CD14-positive monocyte (primary cell): ENCODE data around the gene ROBO2. TPM values are rescaled to one million over a fixed set of nuclear protein-coding genes. Genes with fewer than 3 reads are reported as not detected.

Experiments used
- DNase-seq, 3 donors: peaks; one replicate each; pipeline ENCODE4 v3.0.0-alpha.2; 2011 to 2022
- H2AFZ ChIP-seq: 2 replicates; pipeline ENCODE4 v1.6.0; 2012; ENCODE audit warnings: mild to moderate bottlenecking, low read depth, low read length, inconsistent platforms; ENCODE audit not compliant: insufficient read depth, poor library complexity, severe bottlenecking
- H3K27ac ChIP-seq, 2 donors: 1 replicate in 1 of 2; 2 replicates in 1 of 2; pipeline ENCODE4 v1.5.1; 2012 to 2013; ENCODE audit warnings: low read length in 2 of 2, control low read depth in 1 of 2, inconsistent platforms in 1 of 2, low read depth in 1 of 2, mild to moderate bottlenecking in 1 of 2
- H3K27me3 ChIP-seq, 2 donors: one replicate each; pipeline versions ENCODE4 v1.6.0 to v1.6.1; 2011 to 2013; ENCODE audit warnings: low read length in 2 of 2; ENCODE audit not compliant: control insufficient read depth in 2 of 2, insufficient read depth in 2 of 2
- H3K36me3 ChIP-seq, 2 donors: replicated peaks in 1 of 2; 1 replicate in 1 of 2; 2 replicates in 1 of 2; pipeline versions ENCODE4 v1.5.1 to v1.6.1; 2012 to 2013; ENCODE audit warnings: low read length in 2 of 2, control low read depth in 1 of 2, inconsistent platforms in 1 of 2, mild to moderate bottlenecking in 1 of 2; ENCODE audit not compliant: insufficient read depth in 2 of 2, control insufficient read depth in 1 of 2
- H3K4me1 ChIP-seq, 2 donors: 1 replicate in 1 of 2; 2 replicates in 1 of 2; pipeline versions ENCODE4 v1.5.1 to v1.6.1; 2012 to 2013; ENCODE audit warnings: low read length in 2 of 2, control low read depth in 1 of 2, inconsistent platforms in 1 of 2, mild to moderate bottlenecking in 1 of 2, moderate library complexity in 1 of 2; ENCODE audit not compliant: insufficient read depth in 2 of 2, control insufficient read depth in 1 of 2
- H3K4me2 ChIP-seq: replicated peaks from 2 replicates; pipeline ENCODE3; 2012; ENCODE audit warnings: low read length, moderate library complexity, mild to moderate bottlenecking; ENCODE audit not compliant: poor library complexity, severe bottlenecking; ENCODE audit errors: extremely low read depth
- H3K4me3 ChIP-seq, 3 experiments: fragments of 200-600 bp in 1 of 3; sonication (generic) in 1 of 3; replicated peaks in 1 of 3; 1 replicate in 2 of 3; 2 replicates in 1 of 3; pipeline ENCODE4 v1.5.1; 2011 to 2013; ENCODE audit warnings: low read length in 3 of 3, mild to moderate bottlenecking in 3 of 3, control low read depth in 2 of 3, low read depth in 2 of 3, inconsistent platforms in 1 of 3, moderate library complexity in 1 of 3
- H3K79me2 ChIP-seq: 2 replicates; pipeline ENCODE4 v1.6.0; 2012; ENCODE audit warnings: mild to moderate bottlenecking, control low read depth, inconsistent platforms, low read length, moderate library complexity; ENCODE audit not compliant: insufficient read depth
- H3K9ac ChIP-seq: 2 replicates; pipeline ENCODE4 v1.6.0; 2017; ENCODE audit warnings: low read length, mild to moderate bottlenecking; ENCODE audit not compliant: insufficient read depth, poor library complexity, severe bottlenecking
- H3K9me3 ChIP-seq, 2 donors: replicated peaks in 1 of 2; 1 replicate in 1 of 2; 2 replicates in 1 of 2; pipeline versions ENCODE4 v1.5.1 to v1.6.1; 2012 to 2013; ENCODE audit warnings: low read length in 2 of 2, control low read depth in 1 of 2; ENCODE audit not compliant: control insufficient read depth in 1 of 2, insufficient read depth in 1 of 2
- H4K20me1 ChIP-seq: 2 replicates; pipeline ENCODE4 v1.6.0; 2012; ENCODE audit warnings: mild to moderate bottlenecking, low read length, control low read depth, moderate library complexity; ENCODE audit not compliant: insufficient read depth
- H3K27ac Mint-ChIP-seq, 7 donors: one replicate each; pipeline ENCODE4 v1.8.0; 2020; ENCODE audit warnings: mild to moderate bottlenecking in 7 of 7, mixed read lengths in 7 of 7, moderate library complexity in 6 of 7, inconsistent platforms in 2 of 7
- H3K27me3 Mint-ChIP-seq, 3 donors: one replicate each; pipeline ENCODE4 v1.8.0; 2021 to 2022; ENCODE audit warnings: low read depth in 3 of 3, mild to moderate bottlenecking in 3 of 3, mixed read lengths in 3 of 3, moderate library complexity in 3 of 3, inconsistent platforms in 1 of 3
- H3K36me3 Mint-ChIP-seq, 2 donors: one replicate each; pipeline ENCODE4 v1.8.0; 2020; ENCODE audit warnings: mixed read lengths in 2 of 2, inconsistent platforms in 1 of 2, mild to moderate bottlenecking in 1 of 2
- H3K4me1 Mint-ChIP-seq: one replicate; pipeline ENCODE4 v1.8.0; 2020; ENCODE audit warnings: mild to moderate bottlenecking, mixed read lengths
- H3K4me3 Mint-ChIP-seq, 2 donors: one replicate each; pipeline ENCODE4 v1.8.0; 2020; ENCODE audit warnings: mild to moderate bottlenecking in 2 of 2, mixed read lengths in 2 of 2, moderate library complexity in 1 of 2
- H3K9me3 Mint-ChIP-seq, 7 donors: one replicate each; pipeline ENCODE4 v1.8.0; 2020 to 2022; ENCODE audit warnings: mixed read lengths in 7 of 7, mild to moderate bottlenecking in 6 of 7, moderate library complexity in 6 of 7, inconsistent platforms in 2 of 7
- CTCF ChIP-seq: fragments of 200-600 bp; IDR thresholded peaks from one replicate; pipeline ENCODE4 v1.8.0; 2022; ENCODE audit warnings: antibody characterized with exemption, mild to moderate bottlenecking
- WGBS: methylation state at CpG from one replicate; pipeline ENCODE4 v1.1.5; 2013; ENCODE audit warnings: missing lambda C conversion rate; ENCODE audit not compliant: insufficient coverage; 5-methylcytosine and 5-hydroxymethylcytosine counted together
- intact Hi-C, 2 donors: fragments of 100-400 bp; cut with micrococcal nuclease; formaldehyde crosslinking; loops; one replicate each; pipeline versions ENCODE4 v1.15.0 to v1.15.1; 2023
- polyA plus RNA-seq, 3 donors: library from polyadenylated mRNA; depleted of rRNA in 1 of 3; unstranded in 2 of 3; stranded (reverse) in 1 of 3; fragments of 300-500 nt in 2 of 3; fragments of >200 nt in 1 of 3; fragmentation: Illumina TruSeq in 2 of 3; gene quantifications; 1 replicate in 2 of 3; 2 replicates in 1 of 3; pipeline ENCODE4 v1.2.3, GENCODE V29; 2012 to 2021

Gene ROBO2
- polyA plus RNA-seq, 3 donors = not detected

- Mint-ChIP-seq H3K27me3 (no peaks in the 10 kb centered on the region), H3K4me3 (no peak overlapping the region), H3K4me1 (no peaks in the 10 kb centered on the region), H3K27ac (no peak overlapping the region), H3K36me3 (no peaks in the 10 kb centered on the region), H3K9me3 (no peaks in the 10 kb centered on the region)
- H3K4me1 ChIP-seq = no peaks in the 10 kb centered on the region
- H3K27me3 ChIP-seq = no peaks in the 10 kb centered on the region
- no peak overlapping the region for H3K9ac ChIP-seq
- DNase-seq = no peak
- no peaks in the 10 kb centered on the region for H3K79me2 ChIP-seq
- no peaks in the 10 kb centered on the region for H4K20me1 ChIP-seq
- no peak overlapping the region for H3K4me3 ChIP-seq
- intact Hi-C loops = no loop called here
- TF ChIP-seq CTCF = no peak
- H3K27ac ChIP-seq = no peak overlapping the region
- H2AFZ ChIP-seq = no peak overlapping the region
- WGBS = 50% methylated on average over 1 of the region's 3 CpGs
- H3K9me3 ChIP-seq = no peaks in the 10 kb centered on the region
- H3K36me3 ChIP-seq = no peaks in the 10 kb centered on the region
- H3K4me2 ChIP-seq = no peak overlapping the region
Observed at GRCh38 chr3:77524946-77525682, 485.2 kb downstream of the ROBO2 start.

- Mint-ChIP-seq H3K27ac (no peak overlapping the region), H3K9me3 (no peaks in the 10 kb centered on the region)
- no peak overlapping the region for H2AFZ ChIP-seq
Observed at GRCh38 chr3:77526573-77527113, 486.7 kb downstream of the ROBO2 start.

More at GRCh38 chr3:77526573-77527113, 486.7 kb downstream of the ROBO2 start:
- TF ChIP-seq CTCF = no peak
- Mint-ChIP-seq H3K4me3 (no peak overlapping the region), H3K36me3 (no peaks in the 10 kb centered on the region), H3K27me3 (no peaks in the 10 kb centered on the region), H3K4me1 (no peaks in the 10 kb centered on the region)
- H3K9me3 ChIP-seq = no peaks in the 10 kb centered on the region
- no peaks in the 10 kb centered on the region for H3K27me3 ChIP-seq
- H3K79me2 ChIP-seq = no peaks in the 10 kb centered on the region
- H3K27ac ChIP-seq = no peak overlapping the region
- no peak overlapping the region for H3K9ac ChIP-seq
- H4K20me1 ChIP-seq = no peaks in the 10 kb centered on the region
- H3K4me2 ChIP-seq = no peak overlapping the region
- DNase-seq = no peak
- intact Hi-C loops = no loop called here
- WGBS = no CpG with 5 or more reads among the region's 4 CpGs
- no peaks in the 10 kb centered on the region for H3K4me1 ChIP-seq
- H3K36me3 ChIP-seq = no peaks in the 10 kb centered on the region
- H3K4me3 ChIP-seq = no peak overlapping the region
